ENCODE data around the gene TDRD3.

TDRD3 gene

DNA sequence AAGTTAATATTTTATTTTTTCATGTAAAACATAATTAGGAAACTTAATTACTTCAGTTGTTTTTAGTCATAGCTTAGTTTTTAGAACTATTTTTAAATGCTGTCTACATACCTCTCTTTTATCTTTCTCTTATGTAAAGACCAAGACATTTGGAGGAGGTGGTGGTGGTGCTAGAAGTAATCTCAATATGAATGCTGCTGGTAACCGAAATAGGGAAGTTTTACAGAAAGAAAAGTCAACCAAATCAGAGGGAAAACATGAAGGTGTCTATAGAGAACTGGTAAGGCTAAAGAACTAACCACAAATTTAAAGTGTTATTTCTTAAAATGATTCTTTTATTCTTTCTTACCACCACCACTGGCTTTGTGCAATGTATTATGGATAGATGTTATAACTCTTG, 97.3 kb downstream of the TDRD3 start:
- Mint-ChIP-seq H3K27ac (ENCODE audit: low read depth) (no peak overlapping the region), H3K36me3 (ENCODE audit: insufficient read depth) (peaks cover 16% of the 10 kb centered on the region), H3K4me3 (no peak overlapping the region), H3K9me3 (no peaks in the 10 kb centered on the region), H3K4me1 (peaks cover 2% of the 10 kb centered on the region), H3K27me3 (no peaks in the 10 kb centered on the region)
- ATAC-seq (replicated peaks; ENCODE audit: extremely low read depth, poor library complexity, severe bottlenecking) (no peak), DNase-seq (ENCODE audit: low spot score in 2 of 2) (no peak)

DNA sequence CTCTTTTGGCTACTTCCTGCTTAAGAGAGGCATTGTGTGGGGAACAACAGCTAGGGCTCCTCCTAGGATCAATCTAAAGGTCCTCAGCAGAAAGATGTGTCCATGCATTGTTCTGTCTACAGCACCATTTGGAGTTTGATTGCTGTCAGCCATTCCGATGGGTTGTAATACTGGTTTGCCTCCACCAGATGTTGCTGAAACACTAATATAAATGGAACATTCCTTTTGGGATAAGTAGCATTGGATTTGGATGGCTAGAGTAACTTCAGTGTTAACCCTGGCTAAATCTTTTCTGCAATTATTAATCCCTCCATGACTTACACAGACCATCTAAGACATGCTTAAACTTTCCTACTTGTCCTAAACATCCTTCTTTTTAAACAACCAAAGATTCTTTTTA, 104.2 kb downstream of the TDRD3 start:
- H3K4me3 Mint-ChIP-seq, result no peak overlapping the region
- no peak overlapping the region for H3K27ac Mint-ChIP-seq (ENCODE audit: low read depth)
- ATAC-seq (replicated peaks; ENCODE audit: extremely low read depth, poor library complexity, severe bottlenecking) (no peak), DNase-seq (ENCODE audit: low spot score in 2 of 2) (no peak)
- no peaks in the 10 kb centered on the region for H3K4me1 Mint-ChIP-seq
- peaks cover 5% of the 10 kb centered on the region for H3K9me3 Mint-ChIP-seq
- H3K36me3 Mint-ChIP-seq (ENCODE audit: insufficient read depth), result peaks cover 17% of the 10 kb centered on the region
- H3K27me3 Mint-ChIP-seq, result no peaks in the 10 kb centered on the region

DNA sequence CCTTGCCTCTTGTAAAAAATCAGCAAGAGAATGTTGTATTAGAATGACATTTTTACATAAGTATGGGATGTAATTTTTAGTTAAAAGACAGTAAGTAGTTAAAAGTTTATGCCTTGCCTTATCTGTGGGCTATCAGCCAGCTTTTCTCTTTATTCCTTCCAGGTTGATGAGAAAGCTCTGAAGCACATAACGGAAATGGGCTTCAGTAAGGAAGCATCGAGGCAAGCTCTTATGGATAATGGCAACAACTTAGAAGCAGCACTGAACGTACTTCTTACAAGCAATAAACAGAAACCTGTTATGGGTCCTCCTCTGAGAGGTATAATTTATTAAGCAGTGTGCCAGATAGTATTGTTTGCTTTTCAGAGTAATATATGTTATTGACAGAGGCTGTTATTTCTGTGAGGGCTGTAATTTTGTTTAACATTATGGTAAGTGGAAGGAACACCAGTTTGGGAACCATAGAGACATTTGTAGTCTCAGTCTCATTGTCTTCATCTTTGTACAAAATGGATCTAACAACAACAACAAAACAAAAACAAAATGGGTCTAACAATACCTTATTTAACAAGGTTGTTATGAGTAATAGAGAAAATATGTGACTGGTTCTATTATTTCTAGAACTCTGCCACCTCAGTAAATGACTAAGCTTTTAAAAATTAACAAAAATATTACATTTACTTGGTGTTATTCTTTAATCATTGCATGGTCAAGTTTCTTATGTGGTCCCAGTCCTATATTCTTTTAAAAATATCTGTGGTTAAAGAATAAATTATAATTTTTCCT, 112.8 kb downstream of the TDRD3 start:
- Mint-ChIP-seq H3K27me3 (no peaks in the 10 kb centered on the region), H3K27ac (ENCODE audit: low read depth) (no peak overlapping the region), H3K4me3 (no peak overlapping the region), H3K9me3 (no peaks in the 10 kb centered on the region), H3K4me1 (no peaks in the 10 kb centered on the region), H3K36me3 (ENCODE audit: insufficient read depth) (peaks cover 1% of the 10 kb centered on the region)
- ATAC-seq (replicated peaks; ENCODE audit: extremely low read depth, poor library complexity, severe bottlenecking) (no peak), DNase-seq (ENCODE audit: low spot score in 2 of 2) (no peak)

DNA sequence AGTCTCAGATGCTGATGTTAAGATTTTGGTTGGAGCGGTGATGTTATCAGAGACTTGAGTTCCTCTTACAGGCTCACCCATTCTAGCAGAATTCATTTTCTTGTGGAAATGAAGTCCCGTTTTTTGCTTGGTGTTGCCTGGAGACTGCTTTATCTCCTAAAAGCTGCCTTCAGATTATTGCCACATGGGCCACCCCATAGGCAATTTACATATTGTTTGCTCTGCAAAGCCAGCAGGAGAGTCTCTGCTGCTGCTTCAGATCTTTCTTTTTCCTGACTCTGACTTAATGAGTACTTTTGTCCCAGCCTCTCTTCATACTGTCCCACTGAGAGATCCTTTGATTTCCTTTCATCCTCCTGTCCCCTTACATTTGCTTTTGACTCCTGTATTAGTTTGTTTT, 114.6 kb downstream of the TDRD3 start:
- DNase-seq (ENCODE audit: low spot score in 2 of 2) (no peak), ATAC-seq (replicated peaks; ENCODE audit: extremely low read depth, poor library complexity, severe bottlenecking) (no peak)
- no peak overlapping the region for H3K4me3 Mint-ChIP-seq
- H3K27me3 Mint-ChIP-seq, result no peaks in the 10 kb centered on the region
- H3K4me1 Mint-ChIP-seq, result no peaks in the 10 kb centered on the region
- H3K9me3 Mint-ChIP-seq, result no peaks in the 10 kb centered on the region
- no peak overlapping the region for H3K27ac Mint-ChIP-seq (ENCODE audit: low read depth)
- peaks cover 6% of the 10 kb centered on the region for H3K36me3 Mint-ChIP-seq (ENCODE audit: insufficient read depth)

DNA sequence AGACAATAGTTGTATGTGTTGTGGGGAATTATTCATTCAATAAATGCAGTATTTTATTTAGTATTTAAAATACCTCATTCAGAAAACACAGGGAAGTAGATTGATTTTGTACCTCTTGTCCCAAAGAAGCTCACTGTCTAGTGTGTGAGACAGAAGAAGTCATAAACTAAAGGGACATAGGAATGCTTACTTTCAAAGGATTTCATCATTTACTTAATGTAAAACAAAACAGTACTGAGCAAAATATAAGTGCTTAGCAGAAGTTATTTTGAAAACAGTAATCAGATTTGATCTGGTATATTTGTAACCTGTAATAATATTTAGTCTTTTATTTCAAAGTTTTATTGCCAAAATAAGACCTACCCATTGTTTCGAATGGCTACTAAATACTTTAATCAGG, 117.9 kb downstream of the TDRD3 start:
- Mint-ChIP-seq H3K36me3 (ENCODE audit: insufficient read depth) (peaks cover 9% of the 10 kb centered on the region), H3K4me3 (no peak overlapping the region), H3K27ac (ENCODE audit: low read depth) (no peak overlapping the region)

DNA sequence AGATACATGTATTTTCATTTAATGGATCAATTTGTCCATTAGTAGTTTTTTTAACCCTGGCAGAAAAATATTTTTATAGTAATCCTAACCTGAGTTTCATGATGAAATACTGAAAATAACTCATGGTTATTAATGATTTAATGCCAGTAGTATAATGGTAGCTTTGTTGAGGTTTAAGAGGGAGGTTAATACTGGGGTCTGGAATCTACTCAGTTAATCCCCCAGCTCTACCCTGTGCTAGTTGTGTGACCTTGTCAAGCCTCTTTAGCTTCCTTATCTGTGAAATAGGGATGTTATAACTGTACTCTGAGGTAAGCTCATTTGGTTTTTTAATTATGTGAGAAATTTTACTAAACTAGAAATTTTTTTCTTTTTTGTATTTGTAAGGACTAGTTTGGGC, 122.5 kb downstream of the TDRD3 start:
- H3K36me3 Mint-ChIP-seq (ENCODE audit: insufficient read depth), result peaks cover 11% of the 10 kb centered on the region
- no peaks in the 10 kb centered on the region for H3K9me3 Mint-ChIP-seq
- no peaks in the 10 kb centered on the region for H3K4me1 Mint-ChIP-seq
- DNase-seq (ENCODE audit: low spot score in 2 of 2) (no peak), ATAC-seq (replicated peaks; ENCODE audit: extremely low read depth, poor library complexity, severe bottlenecking) (no peak)
- no peak overlapping the region for H3K27ac Mint-ChIP-seq (ENCODE audit: low read depth)
- no peak overlapping the region for H3K4me3 Mint-ChIP-seq
- H3K27me3 Mint-ChIP-seq, result no peaks in the 10 kb centered on the region

More for the DNA sequence above, 117.9 kb downstream of the TDRD3 start:
- Mint-ChIP-seq H3K4me1 (no peaks in the 10 kb centered on the region), H3K9me3 (no peaks in the 10 kb centered on the region), H3K27me3 (no peaks in the 10 kb centered on the region)
- DNase-seq (ENCODE audit: low spot score in 2 of 2) (no peak), ATAC-seq (replicated peaks; ENCODE audit: extremely low read depth, poor library complexity, severe bottlenecking) (no peak)

DNA sequence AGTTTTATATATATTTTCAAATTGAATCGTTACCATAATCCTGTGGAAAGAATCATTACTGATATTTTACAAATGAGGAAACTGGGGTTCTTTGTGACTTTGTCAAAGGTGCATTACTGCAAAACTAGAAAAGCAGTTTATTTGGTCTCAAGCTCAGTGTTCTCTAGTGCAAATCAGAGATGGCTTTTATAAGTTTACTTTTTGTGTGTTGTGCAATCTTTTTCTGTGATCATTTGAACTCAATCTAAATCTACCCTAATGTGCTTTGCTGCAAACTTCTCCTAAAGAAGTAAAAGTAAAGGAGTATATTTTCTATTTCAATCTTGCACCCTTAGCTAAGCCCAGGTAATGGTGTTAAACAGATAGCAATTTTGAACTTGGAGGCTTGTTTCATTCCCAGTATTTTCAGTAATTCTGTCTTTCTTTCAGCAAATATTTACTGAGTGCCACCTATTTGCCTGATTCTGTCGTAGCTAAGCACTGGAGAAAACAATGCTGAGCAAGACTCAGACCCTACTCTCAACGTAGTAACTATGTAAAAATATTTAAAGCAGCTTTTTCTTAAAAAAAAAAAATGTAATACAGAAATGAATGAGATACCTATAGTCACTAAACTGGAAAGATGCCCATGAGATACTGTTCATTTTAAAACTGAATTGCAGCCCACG, 124.0 kb downstream of the TDRD3 start:
- Mint-ChIP-seq H3K4me3 (no peak overlapping the region), H3K27ac (ENCODE audit: low read depth) (no peak overlapping the region), H3K36me3 (ENCODE audit: insufficient read depth) (peaks cover 7% of the 10 kb centered on the region)

DNA sequence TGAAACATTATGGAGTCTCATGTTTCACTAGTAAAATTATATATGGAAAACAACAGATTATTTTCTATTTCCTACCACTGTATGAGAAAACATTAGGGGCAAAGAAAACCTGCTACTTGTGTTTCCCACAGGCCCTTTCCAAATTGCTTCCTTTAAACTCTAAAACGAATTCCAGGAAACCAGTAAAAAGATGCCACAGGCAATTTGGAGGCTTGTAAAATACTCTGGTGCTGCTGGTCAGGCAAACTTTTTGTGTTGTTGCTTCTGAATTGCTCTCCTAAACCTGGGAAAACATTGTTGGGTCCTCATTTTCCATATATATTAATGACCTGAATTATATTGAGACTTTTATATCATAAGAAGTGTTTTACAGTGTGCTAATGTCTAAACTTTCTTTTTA, 141.5 kb downstream of the TDRD3 start:
- ATAC-seq (replicated peaks; ENCODE audit: extremely low read depth, poor library complexity, severe bottlenecking) (no peak), DNase-seq (ENCODE audit: low spot score in 2 of 2) (no peak)
- no peaks in the 10 kb centered on the region for H3K9me3 Mint-ChIP-seq
- no peak overlapping the region for H3K27ac Mint-ChIP-seq (ENCODE audit: low read depth)
- H3K4me3 Mint-ChIP-seq, result no peak overlapping the region
- no peaks in the 10 kb centered on the region for H3K27me3 Mint-ChIP-seq
- no peaks in the 10 kb centered on the region for H3K4me1 Mint-ChIP-seq
- peaks cover 9% of the 10 kb centered on the region for H3K36me3 Mint-ChIP-seq (ENCODE audit: insufficient read depth)

More for the DNA sequence above, 124.0 kb downstream of the TDRD3 start:
- no peaks in the 10 kb centered on the region for H3K9me3 Mint-ChIP-seq
- H3K4me1 Mint-ChIP-seq, result no peaks in the 10 kb centered on the region
- no peaks in the 10 kb centered on the region for H3K27me3 Mint-ChIP-seq
- no peak for DNase-seq (ENCODE audit: low spot score in 2 of 2)
- ATAC-seq (replicated peaks; ENCODE audit: extremely low read depth, poor library complexity, severe bottlenecking), result no peak

DNA sequence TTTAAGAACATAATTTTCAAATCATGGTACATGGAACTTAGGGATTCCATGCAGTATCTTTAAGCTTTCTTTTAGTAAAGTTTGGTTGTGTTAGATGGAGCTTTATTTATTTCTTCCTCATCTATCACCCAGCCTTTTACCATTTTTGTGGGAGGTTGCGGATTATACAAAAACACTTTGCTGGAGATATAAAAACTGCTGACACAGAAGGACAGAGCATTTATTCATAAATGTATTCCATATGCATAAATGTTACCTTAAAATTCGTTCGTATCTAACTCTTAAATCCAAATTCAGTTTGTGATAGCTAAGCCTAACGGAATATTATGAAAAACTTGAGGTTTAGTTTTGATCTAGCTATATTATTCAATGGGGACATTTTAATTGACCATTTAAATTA, 143.3 kb downstream of the TDRD3 start:
- no peak for DNase-seq (ENCODE audit: low spot score in 2 of 2)
- Mint-ChIP-seq H3K4me1 (no peaks in the 10 kb centered on the region), H3K9me3 (no peaks in the 10 kb centered on the region), H3K36me3 (ENCODE audit: insufficient read depth) (peaks cover 7% of the 10 kb centered on the region), H3K4me3 (no peak overlapping the region), H3K27me3 (no peaks in the 10 kb centered on the region), H3K27ac (ENCODE audit: low read depth) (no peak overlapping the region)
- no peak for ATAC-seq (replicated peaks; ENCODE audit: extremely low read depth, poor library complexity, severe bottlenecking)

DNA sequence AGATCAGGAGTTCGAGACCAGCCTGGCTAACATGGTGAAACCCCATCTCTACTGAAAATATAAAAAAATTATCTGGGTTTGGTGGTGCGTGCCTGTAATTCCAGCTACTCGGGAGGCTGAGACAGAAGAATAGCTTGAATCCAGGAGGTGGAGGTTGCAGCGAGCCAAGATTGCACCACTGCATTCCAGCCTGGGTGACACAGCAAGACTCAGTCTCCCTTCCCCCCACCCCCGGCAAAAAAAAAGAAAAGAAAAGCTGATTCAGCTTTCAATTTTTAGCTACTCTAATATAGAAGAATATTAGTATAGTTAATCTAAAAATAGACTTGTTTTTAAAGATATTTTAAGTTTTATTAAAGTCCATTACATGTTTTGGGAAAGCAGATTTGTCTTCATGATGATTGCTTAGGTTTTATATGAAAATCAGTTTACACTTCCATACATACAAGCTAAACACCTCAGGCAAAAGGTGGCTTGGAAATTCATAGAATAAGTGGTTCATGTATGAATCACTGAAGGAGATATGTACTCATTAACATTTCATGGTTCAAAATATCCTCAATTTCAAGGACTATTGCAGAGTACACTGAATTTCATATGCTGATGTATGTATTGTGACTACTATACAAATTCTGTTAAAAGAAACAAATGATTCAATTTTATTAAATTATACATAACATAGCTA, 165.2 kb downstream of the TDRD3 start:
- no peaks in the 10 kb centered on the region for H3K4me1 Mint-ChIP-seq
- no peak overlapping the region for H3K4me3 Mint-ChIP-seq
- peaks cover 2% of the 10 kb centered on the region for H3K36me3 Mint-ChIP-seq (ENCODE audit: insufficient read depth)
- no peak overlapping the region for H3K27ac Mint-ChIP-seq (ENCODE audit: low read depth)
- H3K27me3 Mint-ChIP-seq, result no peaks in the 10 kb centered on the region
- no peak for DNase-seq (ENCODE audit: low spot score in 2 of 2)
- no peaks in the 10 kb centered on the region for H3K9me3 Mint-ChIP-seq
- ATAC-seq (replicated peaks; ENCODE audit: extremely low read depth, poor library complexity, severe bottlenecking), result no peak

DNA sequence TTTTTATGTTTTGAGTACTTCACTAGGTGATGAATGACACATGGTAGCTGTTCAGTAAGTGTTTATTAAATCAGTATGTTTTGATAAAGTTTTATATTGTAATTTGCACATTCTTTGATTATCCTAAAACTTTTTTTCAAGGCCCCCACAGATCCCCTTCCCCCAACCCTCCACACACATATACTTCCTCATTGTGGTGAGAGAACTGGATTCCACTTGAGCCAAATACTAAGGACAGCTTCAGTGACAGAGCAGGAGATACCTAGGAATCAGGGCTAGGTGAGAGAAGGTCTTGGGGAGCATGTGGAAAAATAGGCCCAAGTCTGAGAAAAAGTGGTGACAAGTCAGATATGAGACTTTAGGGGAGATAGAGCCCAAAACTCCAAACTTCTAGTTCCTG, 174.6 kb downstream of the TDRD3 start:
- Mint-ChIP-seq H3K4me1 (no peaks in the 10 kb centered on the region), H3K27me3 (no peaks in the 10 kb centered on the region), H3K36me3 (ENCODE audit: insufficient read depth) (peaks cover 10% of the 10 kb centered on the region), H3K27ac (ENCODE audit: low read depth) (no peak overlapping the region), H3K9me3 (no peaks in the 10 kb centered on the region), H3K4me3 (no peak overlapping the region)
- DNase-seq (ENCODE audit: low spot score in 2 of 2) (no peak), ATAC-seq (replicated peaks; ENCODE audit: extremely low read depth, poor library complexity, severe bottlenecking) (no peak)

DNA sequence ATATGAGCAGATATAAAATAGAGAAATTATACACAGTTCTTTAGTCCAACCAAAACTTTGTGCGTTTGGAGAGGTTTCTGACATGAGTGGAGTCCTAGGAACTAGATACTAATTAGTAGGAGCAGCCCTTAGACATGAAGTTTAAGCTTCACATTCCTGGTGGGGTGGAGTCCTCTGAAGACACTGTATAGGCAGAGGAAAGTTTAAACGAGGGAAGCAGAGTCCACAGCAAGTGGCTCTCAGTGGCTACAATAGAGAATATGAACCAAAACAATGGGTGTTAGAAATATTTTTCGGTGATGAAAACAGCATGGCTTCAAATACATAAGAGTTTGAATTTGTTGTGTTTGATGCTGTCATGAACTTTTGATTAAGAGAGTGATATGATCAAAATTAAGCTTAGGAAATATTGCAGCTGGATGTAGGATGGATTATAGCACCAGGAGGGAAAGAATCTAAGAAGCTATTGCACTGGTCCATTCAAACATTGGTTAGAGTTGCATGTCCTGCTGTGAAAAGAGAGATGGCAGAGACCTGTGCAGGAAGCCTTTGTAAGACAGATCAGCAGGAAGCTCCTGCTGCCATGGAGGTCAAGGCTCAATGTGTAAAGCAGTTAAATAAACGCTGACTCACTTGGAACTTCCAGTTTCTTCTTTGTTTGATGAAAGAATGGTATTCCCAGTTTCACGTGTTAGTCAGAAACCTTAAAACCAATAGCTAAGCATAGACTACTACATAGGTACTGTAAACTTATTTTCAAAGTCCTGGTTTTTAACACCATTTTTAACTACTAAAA, 175.2 kb downstream of the TDRD3 start:
- Mint-ChIP-seq H3K4me1 (no peaks in the 10 kb centered on the region), H3K27me3 (no peaks in the 10 kb centered on the region), H3K27ac (ENCODE audit: low read depth) (no peak overlapping the region)

More for the DNA sequence above, 175.2 kb downstream of the TDRD3 start:
- Mint-ChIP-seq H3K4me3 (no peak overlapping the region), H3K36me3 (ENCODE audit: insufficient read depth) (peaks cover 10% of the 10 kb centered on the region), H3K9me3 (no peaks in the 10 kb centered on the region)
- ATAC-seq (replicated peaks; ENCODE audit: extremely low read depth, poor library complexity, severe bottlenecking) (no peak), DNase-seq (ENCODE audit: low spot score in 2 of 2) (no peak)
